ENCODE data around the gene LMTK2.

DNA sequence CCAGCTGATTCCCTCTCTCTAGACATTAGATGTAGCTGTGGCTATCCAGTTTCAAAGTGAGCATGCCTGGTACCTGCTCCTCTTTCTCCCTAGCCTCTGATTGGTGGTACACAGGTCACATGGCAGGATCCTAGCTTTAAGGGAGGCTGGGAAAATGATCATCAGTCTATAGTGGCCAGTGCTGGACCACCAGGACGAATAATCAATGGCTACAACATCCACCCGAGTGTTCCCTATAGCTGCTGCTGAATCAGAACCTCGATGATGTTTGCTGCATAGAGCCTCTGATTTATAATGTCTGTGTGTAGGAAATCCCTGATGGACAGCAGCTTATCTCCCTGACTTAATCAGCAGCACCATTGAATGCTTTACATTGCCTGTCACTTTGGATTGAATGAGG lies 28.9 kb upstream of the LMTK2 start:
- TF ChIP-seq, protein P1, sequence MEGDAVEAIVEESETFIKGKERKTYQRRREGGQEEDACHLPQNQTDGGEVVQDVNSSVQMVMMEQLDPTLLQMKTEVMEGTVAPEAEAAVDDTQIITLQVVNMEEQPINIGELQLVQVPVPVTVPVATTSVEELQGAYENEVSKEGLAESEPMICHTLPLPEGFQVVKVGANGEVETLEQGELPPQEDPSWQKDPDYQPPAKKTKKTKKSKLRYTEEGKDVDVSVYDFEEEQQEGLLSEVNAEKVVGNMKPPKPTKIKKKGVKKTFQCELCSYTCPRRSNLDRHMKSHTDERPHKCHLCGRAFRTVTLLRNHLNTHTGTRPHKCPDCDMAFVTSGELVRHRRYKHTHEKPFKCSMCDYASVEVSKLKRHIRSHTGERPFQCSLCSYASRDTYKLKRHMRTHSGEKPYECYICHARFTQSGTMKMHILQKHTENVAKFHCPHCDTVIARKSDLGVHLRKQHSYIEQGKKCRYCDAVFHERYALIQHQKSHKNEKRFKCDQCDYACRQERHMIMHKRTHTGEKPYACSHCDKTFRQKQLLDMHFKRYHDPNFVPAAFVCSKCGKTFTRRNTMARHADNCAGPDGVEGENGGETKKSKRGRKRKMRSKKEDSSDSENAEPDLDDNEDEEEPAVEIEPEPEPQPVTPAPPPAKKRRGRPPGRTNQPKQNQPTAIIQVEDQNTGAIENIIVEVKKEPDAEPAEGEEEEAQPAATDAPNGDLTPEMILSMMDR (IDR thresholded peaks at IDR 0.05; ENCODE audit: insufficient read depth, low read length, poor library complexity, severe bottlenecking) = no peak
- no peak for TF ChIP-seq EZH2phosphoT487 (conservative IDR thresholded peaks at IDR 0.05; ENCODE audit: low read length)

Measured in SU-DHL-6 (cell line).